Activated T-cell treated with anti-CD3 and anti-CD28 coated beads for 1 hour (primary cell): ENCODE data around the gene MCM10.
"Not testable (repeated sequence)": the region's sequence is repeated elsewhere in the genome, so short reads cannot be mapped to it uniquely, and the experiment has no call there.

ENCODE experiments used
- DNase-seq: peaks from one replicate; pipeline ENCODE4 v3.0.0-alpha.2; 2020; ENCODE audit warnings: low read depth

MCM10 gene

GRCh38 chr10:13160934-13161856, at the start of gene MCM10:
Gene MCM10, plus strand, starts transcription at chr10:13161558. Its CDS starts 2,645 bp downstream, at chr10:13164203.
- DNase-seq: peak; percentile 93

- no peak for DNase-seq
These were observed 47.8 kb upstream of the MCM10 start for GRCh38 chr10:13113544-13113943.

- DNase-seq: peak; percentile 8
These were observed 45.2 kb upstream of the MCM10 start for GRCh38 chr10:13115832-13116803.

- DNase-seq: no peak
These were observed 43.2 kb upstream of the MCM10 start for GRCh38 chr10:13117841-13118783.

- DNase-seq: no peak
These were observed 42.5 kb upstream of the MCM10 start for GRCh38 chr10:13118784-13119410.

- no peak for DNase-seq
These were observed 40.4 kb upstream of the MCM10 start for GRCh38 chr10:13120786-13121499.

- no peak for DNase-seq
These were observed 39.9 kb upstream of the MCM10 start for GRCh38 chr10:13121500-13121854.

GRCh38 chr10:13136651-13137050, 24.7 kb upstream of the MCM10 start:
- DNase-seq: no peak

GRCh38 chr10:13139150-13139549, 22.2 kb upstream of the MCM10 start:
- DNase-seq: no peak

GRCh38 chr10:13139676-13140075, 21.7 kb upstream of the MCM10 start:
- DNase-seq: no peak

- no peak for DNase-seq
These were observed 20.6 kb upstream of the MCM10 start for GRCh38 chr10:13140627-13141190.

GRCh38 chr10:13143766-13144165, 17.6 kb upstream of the MCM10 start:
- no peak for DNase-seq

- DNase-seq: no peak
These were observed 16.5 kb upstream of the MCM10 start for GRCh38 chr10:13144814-13145213.

- DNase-seq: no peak
These were observed 15.0 kb upstream of the MCM10 start for GRCh38 chr10:13146379-13146778.

- DNase-seq: no peak
These were observed 14.2 kb upstream of the MCM10 start for GRCh38 chr10:13147161-13147560.

GRCh38 chr10:13152296-13152695, 9.1 kb upstream of the MCM10 start:
- DNase-seq: no peak

- DNase-seq: not testable (repeated sequence)
These were observed 5.5 kb upstream of the MCM10 start for GRCh38 chr10:13155860-13156259.

- no peak for DNase-seq
These were observed 3.0 kb upstream of the MCM10 start for GRCh38 chr10:13158401-13158800.

GRCh38 chr10:13161857-13162271, 506 bp downstream of the MCM10 start:
- no peak for DNase-seq

GRCh38 chr10:13163859-13164258, 2.5 kb downstream of the MCM10 start:
- DNase-seq: no peak
